ENCODE measurements around the gene GALNT11. TPM values are rescaled to one million over a fixed set of nuclear protein-coding genes. Genes with fewer than 3 reads are reported as not detected.
A peak's percentile ranks its signal among the peaks of the same experiment; 100 is the strongest.
"Not testable (repeated sequence)": the region's sequence is repeated elsewhere in the genome, so short reads cannot be mapped to it uniquely, and the experiment has no call there.

Gene GALNT11
- total RNA-seq, 8 experiments from 2014 or later = 24.8 to 53.0 (median 32.8) TPM

- peaks cover 0 to 4% of the 10 kb centered on the region in 2 donors for H3K4me1 ChIP-seq (replicated peaks in 1 of 2)
- H3K27ac ChIP-seq = no peak overlapping the region
- 60 to 100% (median 94%) methylated on average over 1 to 3 of the region's 3 CpGs; no CpG with 5 or more reads in 2 of the 10 experiments for WGBS, 10 experiments
- ATAC-seq (replicated peaks in 6 of 8) = no peak
- no peak overlapping the region for H3K4me3 ChIP-seq
- in situ Hi-C loops (cut with MboI; ENCODE audit: low pct_unique_long_range_greater_than_20kb in 2 of 9, low sequenced_read_pairs in 9 of 9, unreplicated experiment in 9 of 9) = no loop called here
These were observed 12.2 kb upstream of the GALNT11 start for GRCh38 chr7:152013230-152013629.

DNA sequence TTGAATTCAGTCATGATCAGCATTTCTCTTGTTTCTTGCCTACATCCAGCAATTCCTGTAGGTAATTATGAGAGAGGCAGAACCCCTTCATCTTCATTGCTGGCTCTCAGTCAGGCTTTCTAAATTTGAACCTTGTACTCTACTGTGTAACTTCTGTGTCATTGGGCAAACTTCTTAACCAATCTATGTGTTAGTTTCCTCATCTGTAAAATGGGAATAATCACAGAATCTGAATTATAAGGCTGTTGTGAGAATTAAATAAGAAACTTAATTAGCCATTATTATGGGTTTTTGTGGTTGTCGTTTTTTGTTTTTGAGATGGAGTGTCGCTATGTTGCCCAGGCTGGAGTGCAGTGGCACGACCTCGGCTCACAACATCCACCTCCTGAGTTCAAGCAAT is 11.5 kb upstream of the GALNT11 start:
- Histone ChIP-seq H3K4me1 (replicated peaks in 1 of 2) (peaks cover 0 to 4% of the 10 kb centered on the region in 2 donors), H3K4me3 (no peak overlapping the region), H3K27ac (no peak overlapping the region)
- ATAC-seq (replicated peaks in 6 of 8) = no peak
- in situ Hi-C loops (cut with MboI; ENCODE audit: low pct_unique_long_range_greater_than_20kb in 2 of 9, low sequenced_read_pairs in 9 of 9, unreplicated experiment in 9 of 9) = no loop called here
- WGBS, 10 experiments = 57 to 100% (median 90%) methylated on average over 1 to 4 of the region's 4 CpGs; no CpG with 5 or more reads in 2 of the 10 experiments

GRCh38 chr7:152014722-152015121 is 10.8 kb upstream of the GALNT11 start:
- Histone ChIP-seq H3K4me3 (no peak overlapping the region), H3K4me1 (replicated peaks in 1 of 2) (peaks cover 0 to 4% of the 10 kb centered on the region in 2 donors), H3K27ac (no peak overlapping the region)
- WGBS, 10 experiments = 10 to 80% (median 44%) methylated on average over 1 to 5 of the region's 5 CpGs; no CpG with 5 or more reads in 1 of the 10 experiments
- in situ Hi-C loops (cut with MboI; ENCODE audit: low pct_unique_long_range_greater_than_20kb in 2 of 9, low sequenced_read_pairs in 9 of 9, unreplicated experiment in 9 of 9) = no loop called here
- peak in 2 of 8 experiments; percentile 50 to 77 for ATAC-seq (replicated peaks in 6 of 8)

GRCh38 chr7:152015600-152015999 is 9.9 kb upstream of the GALNT11 start:
- ATAC-seq (replicated peaks in 6 of 8) = no peak
- in situ Hi-C loops (cut with MboI; ENCODE audit: low pct_unique_long_range_greater_than_20kb in 2 of 9, low sequenced_read_pairs in 9 of 9, unreplicated experiment in 9 of 9) = no loop called here
- whole genome bisulfite sequencing, 10 experiments = 37 to 99% (median 80%) methylated on average over 1 to 6 of the region's 7 CpGs; no CpG with 5 or more reads in 3 of the 10 experiments
- peaks cover 0 to 4% of the 10 kb centered on the region in 2 donors for H3K4me1 ChIP-seq (replicated peaks in 1 of 2)
- no peak overlapping the region for H3K4me3 ChIP-seq
- no peak overlapping the region for H3K27ac ChIP-seq

DNA sequence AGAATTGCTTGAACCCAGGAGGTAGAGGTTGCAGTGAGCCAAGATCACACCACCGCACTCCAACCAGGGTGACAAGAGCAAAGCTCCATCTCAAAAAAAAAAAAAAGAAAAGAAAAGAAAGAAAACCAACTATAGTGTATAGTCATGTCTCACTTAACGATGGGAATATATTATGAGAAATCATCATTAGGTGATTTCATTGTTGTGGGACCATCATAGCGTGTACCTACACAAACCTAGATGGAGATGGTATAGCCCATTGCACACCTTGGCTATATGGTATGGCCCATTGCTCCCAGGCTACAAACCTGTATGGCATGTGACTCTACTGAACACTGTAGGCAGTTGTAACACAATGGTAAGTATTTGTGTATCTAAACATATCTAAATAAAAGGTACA is 8.5 kb upstream of the GALNT11 start:
- Histone ChIP-seq H3K4me3 (no peak overlapping the region), H3K27ac (no peak overlapping the region), H3K4me1 (replicated peaks in 1 of 2) (peaks cover 0 to 4% of the 10 kb centered on the region in 2 donors)
- WGBS, 10 experiments = 56 to 100% (median 90%) methylated on average over 1 to 3 of the region's 3 CpGs; no CpG with 5 or more reads in 3 of the 10 experiments
- ATAC-seq (replicated peaks in 6 of 8) = no peak
- in situ Hi-C loops (cut with MboI; ENCODE audit: low pct_unique_long_range_greater_than_20kb in 2 of 9, low sequenced_read_pairs in 9 of 9, unreplicated experiment in 9 of 9) = no loop called here

- in situ Hi-C loops (cut with MboI; ENCODE audit: low pct_unique_long_range_greater_than_20kb in 2 of 9, low sequenced_read_pairs in 9 of 9, unreplicated experiment in 9 of 9); H3K27ac ChIP-seq; ATAC-seq (replicated peaks in 6 of 8); H3K4me1 ChIP-seq (replicated peaks in 1 of 2); H3K4me3 ChIP-seq: not testable (repeated sequence)
- 36 to 100% (median 82%) methylated on average over 1 to 5 of the region's 6 CpGs for WGBS, 10 experiments
These were observed 7.8 kb upstream of the GALNT11 start for GRCh38 chr7:152017683-152018082.

GRCh38 chr7:152021740-152022139 is 3.7 kb upstream of the GALNT11 start:
- in situ Hi-C loops (cut with MboI; ENCODE audit: low pct_unique_long_range_greater_than_20kb in 2 of 9, low sequenced_read_pairs in 9 of 9, unreplicated experiment in 9 of 9); H3K27ac ChIP-seq; ATAC-seq (replicated peaks in 6 of 8); H3K4me3 ChIP-seq; H3K4me1 ChIP-seq (replicated peaks in 1 of 2): not testable (repeated sequence)
- 11 to 94% (median 61%) methylated on average over 1 to 8 of the region's 10 CpGs; no CpG with 5 or more reads in 2 of the 10 experiments for WGBS, 10 experiments

DNA sequence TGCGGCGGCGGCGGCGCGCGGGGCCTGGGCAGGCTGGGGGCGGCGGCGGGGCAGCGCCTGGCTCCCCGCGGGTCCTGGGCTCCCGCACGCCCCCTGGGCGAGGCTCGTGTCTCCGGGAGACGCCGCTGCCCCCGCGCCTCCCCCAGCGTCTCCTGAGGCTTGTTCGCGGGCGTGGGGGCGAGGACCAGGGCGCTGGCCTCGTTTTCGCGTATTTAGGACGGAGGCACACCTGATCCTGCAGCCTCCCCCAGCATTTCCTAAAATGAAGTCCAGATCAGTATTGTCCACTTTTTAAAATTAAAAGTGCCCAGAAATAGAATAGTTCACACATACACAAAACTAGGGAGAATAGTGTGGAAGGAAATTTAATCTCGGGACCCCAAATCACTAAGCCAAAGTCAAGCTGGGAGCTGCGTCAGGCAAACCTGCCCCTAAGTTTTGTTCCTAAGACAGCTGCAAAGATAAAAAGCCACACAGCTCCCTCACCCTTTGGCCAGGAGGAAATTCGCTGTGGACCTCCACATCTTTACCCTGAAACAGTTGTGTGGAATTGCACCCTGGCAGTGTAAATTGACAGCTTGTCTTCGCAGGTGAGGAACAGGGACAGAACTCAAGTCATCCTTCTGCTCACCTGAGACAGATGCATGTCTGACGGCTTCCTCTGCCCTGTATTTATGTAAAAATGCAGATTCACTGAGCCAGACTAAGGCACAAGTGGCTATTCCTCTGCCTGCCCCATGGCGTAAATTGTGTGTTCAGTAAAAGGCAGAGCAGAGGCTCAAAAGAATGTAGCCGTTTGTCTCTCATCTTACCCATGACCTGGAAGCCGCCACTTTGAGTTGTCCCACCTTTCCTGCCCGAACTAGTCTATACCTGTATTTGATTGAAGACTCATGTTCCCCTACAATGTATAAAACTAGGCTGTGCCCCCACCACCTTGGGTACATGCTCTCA is 740 bp downstream of the GALNT11 start:
- peak overlapping the region; percentile 82 to 85 for H3K27ac ChIP-seq
- ATAC-seq (replicated peaks in 6 of 8) = no peak
- H3K4me3 ChIP-seq = peak overlapping the region; percentile 49 to 74 (median 61)
- WGBS, 10 experiments = 0 to 100% (median 39%) methylated on average over 1 to 12 of the region's 41 CpGs; no CpG with 5 or more reads in 2 of the 10 experiments
- peaks cover 5% of the 10 kb centered on the region in 2 donors for H3K4me1 ChIP-seq (replicated peaks in 1 of 2)
- in situ Hi-C loops (cut with MboI; ENCODE audit: low pct_unique_long_range_greater_than_20kb in 2 of 9, low sequenced_read_pairs in 9 of 9, unreplicated experiment in 9 of 9) = no loop called here

GRCh38 chr7:152027491-152028365 is 2.3 kb downstream of the GALNT11 start:
- H3K27ac ChIP-seq; ATAC-seq (replicated peaks in 6 of 8); H3K4me1 ChIP-seq (replicated peaks in 1 of 2); in situ Hi-C loops (cut with MboI; ENCODE audit: low pct_unique_long_range_greater_than_20kb in 2 of 9, low sequenced_read_pairs in 9 of 9, unreplicated experiment in 9 of 9); H3K4me3 ChIP-seq: not testable (repeated sequence)
- WGBS, 10 experiments = 94 to 100% (median 99%) methylated on average over 1 to 12 of the region's 20 CpGs; no CpG with 5 or more reads in 2 of the 10 experiments

- H3K27ac ChIP-seq; H3K4me3 ChIP-seq; H3K4me1 ChIP-seq (replicated peaks in 1 of 2); in situ Hi-C loops (cut with MboI; ENCODE audit: low pct_unique_long_range_greater_than_20kb in 2 of 9, low sequenced_read_pairs in 9 of 9, unreplicated experiment in 9 of 9); ATAC-seq (replicated peaks in 6 of 8): not testable (repeated sequence)
- 45 to 100% (median 86%) methylated on average over 2 to 6 of the region's 10 CpGs; no CpG with 5 or more reads in 4 of the 10 experiments for WGBS, 10 experiments
These were observed 4.6 kb downstream of the GALNT11 start for GRCh38 chr7:152030059-152030458.

DNA sequence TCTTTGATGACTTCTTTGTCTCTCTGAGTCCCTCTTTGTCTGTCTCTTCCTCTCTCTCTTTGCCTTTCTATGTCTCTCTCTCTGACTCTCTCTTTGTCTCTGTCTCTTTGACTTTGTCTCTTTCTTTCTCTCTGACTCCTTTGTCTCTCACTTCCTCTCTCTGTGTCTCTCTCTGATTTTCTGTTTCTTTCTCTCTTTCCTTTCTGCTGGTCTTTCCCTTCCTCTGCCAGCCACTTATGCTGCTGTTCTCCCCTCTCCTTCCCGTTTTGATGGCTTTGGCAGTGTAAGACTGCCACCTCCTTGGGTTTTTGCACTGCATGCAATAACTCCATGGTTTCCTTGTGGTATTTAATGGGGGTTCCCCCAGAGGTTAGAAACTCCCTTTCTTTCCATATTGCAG is 5.2 kb downstream of the GALNT11 start:
- in situ Hi-C loops (cut with MboI; ENCODE audit: low pct_unique_long_range_greater_than_20kb in 2 of 9, low sequenced_read_pairs in 9 of 9, unreplicated experiment in 9 of 9); H3K4me3 ChIP-seq; H3K27ac ChIP-seq; ATAC-seq (replicated peaks in 6 of 8); H3K4me1 ChIP-seq (replicated peaks in 1 of 2): not testable (repeated sequence)
- 33 to 100% (median 88%) methylated on average over 1 of the region's 1 CpG; no CpG with 5 or more reads in 2 of the 10 experiments for WGBS, 10 experiments

GRCh38 chr7:152035817-152036216 is 10.3 kb downstream of the GALNT11 start:
- 73 to 100% (median 91%) methylated on average over 2 to 5 of the region's 5 CpGs; no CpG with 5 or more reads in 4 of the 10 experiments for WGBS, 10 experiments
- peak overlapping the region in 1 of 5 donors; percentile 30 for H3K4me3 ChIP-seq

More at GRCh38 chr7:152035817-152036216, 10.3 kb downstream of the GALNT11 start:
- no peak overlapping the region for H3K27ac ChIP-seq
- in situ Hi-C loops (cut with MboI; ENCODE audit: low pct_unique_long_range_greater_than_20kb in 2 of 9, low sequenced_read_pairs in 9 of 9, unreplicated experiment in 9 of 9) = no loop called here
- no peaks in the 10 kb centered on the region for H3K4me1 ChIP-seq (replicated peaks in 1 of 2)
- no peak for ATAC-seq (replicated peaks in 6 of 8)

All from motor neuron (in vitro differentiated cells).